Spinal cord (tissue), 10 donors: ENCODE measurements around the gene TUBB2A. TPM values are rescaled to one million over a fixed set of nuclear protein-coding genes. Genes with fewer than 3 reads are reported as not detected.
"Not testable (repeated sequence)": the region's sequence is repeated elsewhere in the genome, so short reads cannot be mapped to it uniquely, and the experiment has no call there.

Experiments used
- DNase-seq, 6 donors: peaks; one replicate each; pipeline versions ENCODE4 v3.0.0 to v3.0.0-alpha.2; 2013 to 2015; ENCODE audit warnings: low spot score in 6 of 6, low read depth in 4 of 6
- H3K27ac ChIP-seq: one replicate; pipeline ENCODE4 v1.5.1; 2013; ENCODE audit warnings: low read depth, low read length, control low read depth
- H3K27me3 ChIP-seq: one replicate; pipeline ENCODE4 v1.6.1; 2013; ENCODE audit warnings: low read length; ENCODE audit not compliant: control insufficient read depth, insufficient read depth
- H3K36me3 ChIP-seq: one replicate; pipeline ENCODE4 v1.6.1; 2013; ENCODE audit warnings: low read length; ENCODE audit not compliant: control insufficient read depth, insufficient read depth
- H3K4me1 ChIP-seq: one replicate; pipeline ENCODE4 v1.6.1; 2013; ENCODE audit warnings: low read length; ENCODE audit not compliant: control insufficient read depth, insufficient read depth
- H3K4me3 ChIP-seq: one replicate; pipeline ENCODE4 v1.5.1; 2013; ENCODE audit warnings: low read depth, low read length, control low read depth
- H3K9me3 ChIP-seq: one replicate; pipeline ENCODE4 v1.6.1; 2013; ENCODE audit warnings: low read length; ENCODE audit not compliant: control insufficient read depth, insufficient read depth
- WGBS: methylation state at CpG from one replicate; pipeline ENCODE4 v1.1.5; 2013; ENCODE audit warnings: missing lambda C conversion rate; ENCODE audit not compliant: insufficient coverage; 5-methylcytosine and 5-hydroxymethylcytosine counted together
- polyA plus RNA-seq, 2 donors: library from polyadenylated mRNA; unstranded; fragments of 120-200 nt; gene quantifications; one replicate each; pipeline ENCODE4 v1.2.1, GENCODE V29; 2013; ENCODE audit not compliant: insufficient read length in 2 of 2
- total RNA-seq, 2 donors: library from RNA; depleted of rRNA in 1 of 2; stranded (reverse); fragments of 120-200 nt in 1 of 2; fragments of >200 nt in 1 of 2; gene quantifications; one replicate each; pipeline versions ENCODE4 v1.2.3 to v1.2.4, GENCODE V29; 2013 to 2014
- donor health status: healthy.

The TUBB2A gene
- total and polyA plus RNA-seq, 4 donors = 476 to 2,011 (median 1,322) TPM

GRCh38 chr6:3186974-3187382 is 29.6 kb upstream of the TUBB2A start:
- H3K36me3 ChIP-seq = no peaks in the 10 kb centered on the region
- no peak overlapping the region for H3K4me3 ChIP-seq
- H3K27me3 ChIP-seq = no peaks in the 10 kb centered on the region
- no peak overlapping the region for H3K27ac ChIP-seq
- peaks cover 4% of the 10 kb centered on the region for H3K4me1 ChIP-seq
- DNase-seq = no peak
- no peaks in the 10 kb centered on the region for H3K9me3 ChIP-seq
- WGBS = 88% methylated on average over 3 of the region's 3 CpGs

GRCh38 chr6:3183066-3183465 is 25.7 kb upstream of the TUBB2A start:
- H3K27me3 ChIP-seq = no peaks in the 10 kb centered on the region
- H3K4me1 ChIP-seq = peaks cover 11% of the 10 kb centered on the region
- H3K4me3 ChIP-seq = no peak overlapping the region
- H3K9me3 ChIP-seq = no peaks in the 10 kb centered on the region
- WGBS = 77% methylated on average over 2 of the region's 4 CpGs
- H3K36me3 ChIP-seq = no peaks in the 10 kb centered on the region
- no peak for DNase-seq
- H3K27ac ChIP-seq = no peak overlapping the region

- peaks cover 11% of the 10 kb centered on the region for H3K4me1 ChIP-seq
- WGBS = 50% methylated on average over 1 of the region's 2 CpGs
- H3K9me3 ChIP-seq = no peaks in the 10 kb centered on the region
- H3K4me3 ChIP-seq = no peak overlapping the region
- no peak overlapping the region for H3K27ac ChIP-seq
- H3K36me3 ChIP-seq = no peaks in the 10 kb centered on the region
- no peaks in the 10 kb centered on the region for H3K27me3 ChIP-seq
- DNase-seq = no peak
Observed at GRCh38 chr6:3181105-3181504, 23.8 kb upstream of the TUBB2A start.

GRCh38 chr6:3179945-3180344 is 22.6 kb upstream of the TUBB2A start:
- WGBS = 20% methylated on average over 1 of the region's 8 CpGs
- H3K36me3 ChIP-seq, H3K9me3 ChIP-seq, H3K27me3 ChIP-seq, DNase-seq, H3K4me3 ChIP-seq, H3K27ac ChIP-seq: not testable (repeated sequence)
- H3K4me1 ChIP-seq = peaks cover 11% of the 10 kb centered on the region

GRCh38 chr6:3178666-3179065 is 21.3 kb upstream of the TUBB2A start:
- DNase-seq, H3K27me3 ChIP-seq, H3K27ac ChIP-seq, H3K4me3 ChIP-seq, H3K9me3 ChIP-seq, H3K36me3 ChIP-seq: not testable (repeated sequence)
- 91% methylated on average over 5 of the region's 8 CpGs for WGBS
- peaks cover 11% of the 10 kb centered on the region for H3K4me1 ChIP-seq

GRCh38 chr6:3176562-3177355 is 19.4 kb upstream of the TUBB2A start:
- H3K4me1 ChIP-seq = peaks cover 11% of the 10 kb centered on the region
- no peaks in the 10 kb centered on the region for H3K36me3 ChIP-seq
- no peaks in the 10 kb centered on the region for H3K27me3 ChIP-seq
- no peak overlapping the region for H3K27ac ChIP-seq
- H3K4me3 ChIP-seq = no peak overlapping the region
- WGBS = 96% methylated on average over 20 of the region's 22 CpGs
- DNase-seq = no peak
- H3K9me3 ChIP-seq = no peaks in the 10 kb centered on the region

- no peak for DNase-seq
- Histone ChIP-seq H3K27ac (no peak overlapping the region), H3K4me3 (no peak overlapping the region), H3K9me3 (no peaks in the 10 kb centered on the region), H3K36me3 (no peaks in the 10 kb centered on the region), H3K4me1 (peaks cover 11% of the 10 kb centered on the region), H3K27me3 (no peaks in the 10 kb centered on the region)
- 78% methylated on average over 11 of the region's 11 CpGs for whole genome bisulfite sequencing
Observed at GRCh38 chr6:3175715-3176402, 18.5 kb upstream of the TUBB2A start.

- H3K4me1 ChIP-seq, H3K36me3 ChIP-seq, H3K4me3 ChIP-seq, H3K27ac ChIP-seq, DNase-seq, H3K9me3 ChIP-seq, H3K27me3 ChIP-seq: not testable (repeated sequence)
- 90% methylated on average over 9 of the region's 11 CpGs for WGBS
Observed at GRCh38 chr6:3173636-3174089, 16.3 kb upstream of the TUBB2A start.

- not testable (repeated sequence) for DNase-seq, H3K4me1 ChIP-seq, H3K27me3 ChIP-seq, H3K9me3 ChIP-seq, H3K27ac ChIP-seq, H3K36me3 ChIP-seq, H3K4me3 ChIP-seq
- WGBS = 82% methylated on average over 3 of the region's 4 CpGs
Observed at GRCh38 chr6:3172789-3173188, 15.4 kb upstream of the TUBB2A start.
